DMS79 (cell line): Measurements from ENCODE around the gene XPNPEP1.

Experiments
- DNase-seq: peaks from one replicate; lab custom pipeline; 2025; lab: John Stamatoyannopoulos, UW

The XPNPEP1 gene

DNA sequence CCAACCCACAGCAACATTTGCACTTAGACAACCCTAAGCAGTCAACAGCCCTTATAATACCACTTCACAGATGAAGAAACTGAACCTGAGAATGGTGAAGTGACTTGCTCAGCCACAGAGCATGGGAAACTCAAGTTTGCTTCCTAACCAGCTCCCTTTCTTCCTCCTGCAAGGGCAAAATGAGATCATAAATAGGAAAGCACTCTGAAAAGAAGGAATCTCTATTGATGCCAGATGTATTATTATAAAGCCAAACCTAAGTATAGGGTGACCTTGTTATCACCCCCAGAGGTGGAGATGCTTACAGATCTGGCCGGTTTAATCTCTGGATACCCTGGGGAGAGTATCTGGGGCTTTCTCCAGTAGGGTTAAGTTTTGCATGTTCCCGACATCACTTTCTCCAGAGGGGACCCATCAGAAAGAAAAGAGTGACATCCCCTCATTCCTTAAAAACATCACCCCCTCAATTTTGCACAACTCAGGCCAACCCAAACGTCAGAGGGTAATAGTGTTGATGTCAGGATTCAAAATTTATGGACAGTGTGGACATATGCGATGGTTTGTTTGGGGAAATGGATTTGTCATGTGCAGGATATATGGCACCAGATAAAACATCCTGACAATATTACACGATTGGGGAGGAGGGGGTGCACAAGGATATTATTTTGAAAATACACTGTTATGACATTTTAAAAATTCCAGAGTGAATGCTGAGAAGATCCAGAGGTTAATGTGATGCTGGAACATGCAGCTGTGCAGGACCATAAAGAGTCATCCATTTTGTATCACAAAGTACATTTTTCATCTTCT is 24.0 kb upstream of the XPNPEP1 start:
- no peak for DNase-seq

DNA sequence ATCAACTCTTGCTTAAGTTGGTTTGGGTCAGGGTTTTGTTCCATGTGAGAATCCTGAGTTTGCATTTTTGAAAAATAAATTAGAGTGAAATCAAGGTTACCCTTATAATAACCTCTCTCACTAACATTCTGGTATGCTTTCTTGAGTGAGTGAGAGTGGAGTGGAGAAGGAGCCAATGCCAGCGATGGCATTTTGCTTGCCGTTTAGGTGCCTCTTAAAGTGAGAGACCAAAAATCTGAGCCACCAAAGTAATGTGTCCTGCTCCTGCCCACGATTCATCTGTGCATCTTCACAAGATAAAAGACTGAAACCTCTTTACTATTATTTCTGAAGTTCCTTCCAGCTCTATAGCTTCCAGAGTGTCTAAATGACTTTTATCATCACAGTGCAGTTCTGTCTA is 23.4 kb upstream of the XPNPEP1 start:
- DNase-seq, result no peak

GRCh38 chr10:109945473-109946177 is 22.3 kb upstream of the XPNPEP1 start:
- no peak for DNase-seq

DNA sequence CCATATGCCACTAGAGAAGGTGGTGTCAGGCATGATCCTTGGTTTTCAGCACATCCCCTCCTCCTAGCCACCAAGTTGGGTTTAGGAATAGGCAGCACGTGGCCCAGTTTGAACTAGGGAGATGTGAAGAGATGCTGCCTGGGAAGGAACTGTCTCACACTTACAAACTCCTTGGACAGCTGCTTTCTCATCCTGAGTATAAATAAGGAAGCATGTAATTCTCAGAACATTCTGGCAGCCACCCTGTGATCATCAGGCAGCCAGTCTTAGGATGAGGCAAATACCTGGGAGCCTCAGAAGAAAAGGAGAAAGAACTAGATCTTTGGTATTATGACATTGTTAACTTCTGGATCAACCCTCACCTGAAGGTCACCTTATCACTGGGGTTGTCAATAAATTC is 21.3 kb upstream of the XPNPEP1 start:
- DNase-seq, result no peak

GRCh38 chr10:109941236-109941862 is 18.0 kb upstream of the XPNPEP1 start:
- DNase-seq, result no peak

GRCh38 chr10:109940553-109940952 is 17.2 kb upstream of the XPNPEP1 start:
- no peak for DNase-seq

- DNase-seq, result no peak
Measured at GRCh38 chr10:109940117-109940516, 16.8 kb upstream of the XPNPEP1 start.

GRCh38 chr10:109939315-109939961 is 16.1 kb upstream of the XPNPEP1 start:
- DNase-seq, result no peak

GRCh38 chr10:109937460-109938065 is 14.3 kb upstream of the XPNPEP1 start:
- DNase-seq, result no peak

DNA sequence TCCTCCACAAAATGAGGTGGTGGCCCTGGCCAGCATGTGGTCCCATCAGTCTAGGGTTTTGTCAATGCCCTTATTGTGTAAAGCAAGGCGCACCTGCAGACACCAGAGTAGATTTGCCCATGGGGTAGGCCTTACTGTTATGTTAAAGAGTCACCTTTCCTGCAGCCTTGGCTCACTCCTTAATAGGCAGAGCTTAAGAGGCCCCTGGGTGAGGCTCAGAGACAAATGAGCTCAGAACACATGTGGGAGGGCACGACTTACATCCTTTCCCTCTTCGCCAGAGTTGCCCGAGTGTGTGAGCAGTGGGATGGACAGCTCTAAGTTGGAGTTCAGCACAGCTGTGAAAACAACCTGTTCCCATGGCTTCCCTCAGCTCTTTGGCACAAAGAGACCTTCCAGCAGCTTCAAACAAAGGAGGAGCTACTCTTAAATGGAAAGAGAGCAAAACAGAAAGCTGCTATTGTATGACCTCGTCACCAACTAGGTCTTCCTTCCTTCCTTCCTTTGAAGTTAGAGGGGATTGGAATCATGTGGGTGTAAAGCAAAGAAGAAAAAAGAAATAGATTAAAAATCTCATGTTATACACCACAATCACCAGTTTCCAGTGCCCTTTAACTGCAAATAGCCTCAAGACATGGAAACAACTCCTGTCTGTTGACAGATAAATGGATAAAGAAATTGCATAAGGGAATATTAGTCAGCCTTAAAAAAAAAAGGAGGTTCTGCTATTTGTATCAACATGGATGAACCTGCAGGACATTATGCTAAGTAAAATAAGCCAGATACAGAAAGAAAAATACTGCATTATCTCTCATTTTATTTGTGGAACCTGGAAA is 11.9 kb upstream of the XPNPEP1 start:
- DNase-seq, result no peak

DNA sequence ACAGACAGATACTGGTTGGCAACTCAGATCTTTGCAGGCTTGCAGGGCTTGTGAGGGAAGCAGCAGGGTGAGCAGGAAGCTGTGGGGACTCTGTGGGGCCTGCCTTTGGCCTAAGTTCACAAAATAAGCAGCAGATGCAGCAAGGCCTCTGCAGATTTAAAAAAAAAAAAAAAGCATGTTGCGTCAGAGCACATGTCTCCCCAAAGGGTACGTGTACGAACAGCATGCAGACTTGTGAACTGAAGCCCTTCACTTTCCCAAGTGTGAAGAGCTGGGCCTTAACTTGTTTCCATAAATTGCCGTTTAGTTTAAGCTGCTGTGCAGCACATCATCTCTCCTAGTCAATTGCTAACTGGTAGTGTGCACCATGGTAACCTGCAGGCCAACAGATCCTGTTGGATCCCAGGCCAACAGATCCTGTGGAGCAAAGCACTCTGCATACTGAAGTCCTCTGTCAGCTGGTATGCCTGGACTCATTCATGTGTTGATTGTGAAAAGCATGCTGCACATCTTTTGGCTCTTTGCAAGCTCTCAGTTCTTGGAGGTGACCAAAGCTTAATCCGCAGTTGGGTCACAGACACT is 10.8 kb upstream of the XPNPEP1 start:
- no peak for DNase-seq

DNA sequence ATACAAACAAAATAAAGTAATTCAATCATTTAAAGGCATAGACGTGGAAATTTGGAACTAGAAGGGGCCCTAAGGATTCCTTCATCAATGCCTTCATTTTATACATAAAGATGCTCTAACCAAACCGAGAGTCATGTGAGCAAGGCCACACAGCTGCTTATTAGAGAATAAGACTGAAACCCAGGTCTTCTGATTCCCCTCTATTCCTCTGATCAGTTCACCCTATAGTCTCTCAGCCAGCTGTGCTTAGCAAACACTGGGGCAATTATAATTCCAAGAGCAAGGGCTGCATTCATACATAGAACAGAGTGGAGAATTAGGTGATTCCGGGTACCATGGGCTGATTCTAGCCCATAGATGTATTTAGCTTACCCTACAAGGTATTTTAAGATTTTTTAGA is 9.7 kb upstream of the XPNPEP1 start:
- DNase-seq, result no peak

GRCh38 chr10:109932391-109932790 is 9.1 kb upstream of the XPNPEP1 start:
- DNase-seq, result no peak

DNA sequence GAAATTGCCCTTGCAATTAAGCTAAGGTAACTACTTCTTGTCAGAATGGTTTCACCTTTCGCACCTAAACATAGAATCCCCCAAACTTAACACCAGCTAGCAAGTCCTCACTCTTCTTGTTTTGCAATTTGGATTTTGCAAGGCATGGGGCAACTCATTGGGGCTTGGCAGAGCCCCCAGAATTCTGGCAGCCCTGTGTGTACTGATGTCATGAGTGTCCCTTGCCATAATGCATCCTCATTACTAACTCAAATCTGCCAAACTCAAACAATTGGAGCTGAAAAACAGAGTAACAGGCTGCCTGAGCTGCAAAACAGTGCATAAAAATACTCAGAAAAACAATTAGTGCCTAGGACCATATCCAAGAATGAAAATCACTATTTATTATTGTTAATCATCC is 7.9 kb upstream of the XPNPEP1 start:
- DNase-seq, result no peak

GRCh38 chr10:109929501-109930219 is 6.3 kb upstream of the XPNPEP1 start:
- no peak for DNase-seq

DNA sequence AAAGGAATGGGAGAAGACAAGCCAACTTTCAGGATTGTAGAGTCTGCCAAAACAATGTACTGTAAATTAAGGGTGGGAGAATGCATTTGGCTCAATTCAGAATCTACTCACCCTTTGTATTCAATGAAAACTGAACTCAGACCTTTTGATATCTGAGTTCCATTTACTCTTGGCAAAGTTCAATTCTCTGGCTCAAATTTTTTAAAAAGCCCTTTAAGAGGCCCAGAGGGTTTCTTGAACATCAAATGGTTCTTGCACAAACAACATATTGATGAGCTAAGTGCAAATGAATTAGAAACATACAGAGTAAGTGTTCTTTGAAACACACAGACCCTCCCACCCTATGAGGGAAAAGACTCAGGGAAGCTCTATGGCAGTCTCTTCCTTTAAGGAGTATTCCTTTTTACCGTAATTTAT is 5.2 kb upstream of the XPNPEP1 start:
- no peak for DNase-seq

GRCh38 chr10:109926825-109927224 is 3.5 kb upstream of the XPNPEP1 start:
- DNase-seq, result no peak

- no peak for DNase-seq
Measured at GRCh38 chr10:109926061-109926745, 2.9 kb upstream of the XPNPEP1 start.

- no peak for DNase-seq
Measured at GRCh38 chr10:109924967-109925620, 1.8 kb upstream of the XPNPEP1 start.
